SK-N-SH treated with all-trans-retinoic acid at 6 μM for 48 hours (cell line): ENCODE results near the gene TP53BP2.

Source experiments
- ATAC-seq: fragments of 200-7000 bp; cut with Tn5 transposase; 3 replicates; pipeline ENCODE4 v1.9.1; 2020; ENCODE audit warnings: mild to moderate bottlenecking, moderate library complexity
- ARNTL ChIP-seq: fragments of 450-650 bp; formaldehyde crosslinking; IDR thresholded peaks from 2 replicates; pipeline ENCODE4 v1.5.0; 2020; ENCODE audit warnings: low read depth, mild to moderate bottlenecking, moderate library complexity, borderline replicate concordance
- BACH2 ChIP-seq: fragments of 250-450 bp; sonication (Bioruptor Pico); IDR thresholded peaks from 2 replicates; pipeline ENCODE4 v1.9.0; 2021; ENCODE audit warnings: mild to moderate bottlenecking, borderline replicate concordance
- CSDC2 ChIP-seq: fragments of 250-450 bp; sonication (Bioruptor Pico); IDR thresholded peaks from 2 replicates; pipeline ENCODE4 v1.5.0; 2020; ENCODE audit warnings: mild to moderate bottlenecking, moderate library complexity
- GLIS3 ChIP-seq: fragments of 250-450 bp; sonication (Bioruptor Pico); IDR thresholded peaks from 2 replicates; pipeline ENCODE4 v1.5.0; 2020; ENCODE audit warnings: mild to moderate bottlenecking, moderate library complexity
- ISL1 ChIP-seq: fragments of 250-450 bp; sonication (Bioruptor Pico); IDR thresholded peaks from 2 replicates; pipeline ENCODE4 v2.1.2; 2022; ENCODE audit warnings: mild to moderate bottlenecking, moderate library complexity
- OSR1 ChIP-seq: fragments of 250-450 bp; sonication (Bioruptor Pico); IDR thresholded peaks from 2 replicates; pipeline ENCODE4 v1.8.0; 2022; ENCODE audit warnings: moderate library complexity, mild to moderate bottlenecking, inconsistent platforms
- PPARA ChIP-seq: fragments of 250-450 bp; sonication (Bioruptor Pico); IDR thresholded peaks from 2 replicates; pipeline ENCODE4 v1.5.0; 2020; ENCODE audit warnings: mild to moderate bottlenecking, borderline replicate concordance
- RARB ChIP-seq: fragments of 250-450 bp; sonication (Bioruptor Pico); IDR thresholded peaks from 2 replicates; pipeline ENCODE4 v1.8.0; 2021; ENCODE audit warnings: mild to moderate bottlenecking, moderate library complexity
- SNAI2 ChIP-seq: fragments of 250-450 bp; sonication (Bioruptor Pico); IDR thresholded peaks from 2 replicates; pipeline ENCODE4 v1.5.0; 2020; ENCODE audit warnings: mild to moderate bottlenecking, moderate library complexity
- TCF4 ChIP-seq: fragments of 250-450 bp; sonication (Bioruptor Pico); IDR thresholded peaks from 2 replicates; pipeline ENCODE4 v1.8.0; 2021; ENCODE audit warnings: mild to moderate bottlenecking, moderate library complexity, borderline replicate concordance
- TOX ChIP-seq: fragments of 250-450 bp; sonication (Bioruptor Pico); IDR thresholded peaks from 2 replicates; pipeline ENCODE4 v1.8.0; 2021; ENCODE audit warnings: mild to moderate bottlenecking, moderate library complexity, borderline replicate concordance
- ZC3H10 ChIP-seq: fragments of 250-450 bp; sonication (Bioruptor Pico); IDR thresholded peaks from 2 replicates; pipeline ENCODE4 v1.5.1; 2021; ENCODE audit warnings: mild to moderate bottlenecking, moderate library complexity
- ZFP3 ChIP-seq: fragments of 250-450 bp; sonication (Bioruptor Pico); IDR thresholded peaks from 2 replicates; pipeline ENCODE4 v1.5.0; 2020; ENCODE audit warnings: mild to moderate bottlenecking, moderate library complexity
- ZFP30 ChIP-seq: fragments of 450-650 bp; formaldehyde crosslinking; IDR thresholded peaks from 2 replicates; pipeline ENCODE4 v1.5.0; 2022; ENCODE audit warnings: mild to moderate bottlenecking, moderate library complexity
- ZNF565 ChIP-seq: fragments of 450-650 bp; formaldehyde crosslinking; conservative IDR thresholded peaks from 2 replicates; pipeline ENCODE4 v1.5.0; 2020; ENCODE audit warnings: low read depth, mild to moderate bottlenecking, moderate library complexity
- ZNF8 ChIP-seq: fragments of 450-650 bp; formaldehyde crosslinking; IDR thresholded peaks from 2 replicates; pipeline ENCODE4 v1.5.0; 2020; ENCODE audit warnings: mild to moderate bottlenecking, moderate library complexity
- TF ChIP-seq, protein P1 (sequence below): fragments of 250-450 bp; sonication (Bioruptor Pico); IDR thresholded peaks from 2 replicates; pipeline ENCODE4 v1.5.1; 2021; ENCODE audit warnings: mild to moderate bottlenecking, moderate library complexity
- TF ChIP-seq, protein P2 (sequence below): fragments of 250-450 bp; sonication (Bioruptor Pico); IDR thresholded peaks from 2 replicates; pipeline ENCODE4 v1.5.1; 2020; ENCODE audit warnings: low read depth, mild to moderate bottlenecking, moderate library complexity
- TF ChIP-seq, protein P3 (sequence below): fragments of 250-450 bp; sonication (Bioruptor Pico); IDR thresholded peaks from 2 replicates; pipeline ENCODE4 v1.8.0; 2021; ENCODE audit warnings: low read depth, mild to moderate bottlenecking, moderate library complexity, borderline replicate concordance
- TF ChIP-seq, protein P4 (sequence below): fragments of 250-450 bp; sonication (Bioruptor Pico); IDR thresholded peaks from 2 replicates; pipeline ENCODE4 v1.8.0; 2020; ENCODE audit warnings: mild to moderate bottlenecking, moderate library complexity, borderline replicate concordance
- TF ChIP-seq, protein P5 (sequence below): fragments of 250-450 bp; sonication (Bioruptor Pico); IDR thresholded peaks from 2 replicates; pipeline ENCODE4 v1.5.0; 2020; ENCODE audit warnings: mild to moderate bottlenecking, moderate library complexity

TP53BP2 gene

DNA sequence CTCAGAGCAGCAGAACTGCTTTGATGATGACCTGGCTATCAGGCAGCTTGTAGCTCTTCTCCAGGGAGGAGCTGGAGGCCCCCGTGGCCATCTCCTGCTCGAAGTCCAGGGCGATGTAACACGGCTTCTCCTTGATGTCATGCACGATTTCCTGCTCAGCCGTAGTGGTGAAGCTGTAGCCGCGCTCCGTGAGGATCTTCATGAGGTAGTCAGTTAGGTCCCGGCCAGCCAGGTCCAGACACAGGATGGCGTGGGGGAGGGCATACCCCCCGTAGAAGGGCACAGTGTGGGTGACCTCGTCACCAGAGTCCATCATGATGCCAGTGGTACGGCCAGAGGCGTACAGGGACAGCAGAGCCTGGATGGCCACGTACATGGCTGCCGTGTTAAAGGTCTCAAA, 18.3 kb upstream of the TP53BP2 start:
- no peak for ATAC-seq
- TF ChIP-seq OSR1 (CRISPR knock-in tag) = no peak
- TF ChIP-seq, protein P1, sequence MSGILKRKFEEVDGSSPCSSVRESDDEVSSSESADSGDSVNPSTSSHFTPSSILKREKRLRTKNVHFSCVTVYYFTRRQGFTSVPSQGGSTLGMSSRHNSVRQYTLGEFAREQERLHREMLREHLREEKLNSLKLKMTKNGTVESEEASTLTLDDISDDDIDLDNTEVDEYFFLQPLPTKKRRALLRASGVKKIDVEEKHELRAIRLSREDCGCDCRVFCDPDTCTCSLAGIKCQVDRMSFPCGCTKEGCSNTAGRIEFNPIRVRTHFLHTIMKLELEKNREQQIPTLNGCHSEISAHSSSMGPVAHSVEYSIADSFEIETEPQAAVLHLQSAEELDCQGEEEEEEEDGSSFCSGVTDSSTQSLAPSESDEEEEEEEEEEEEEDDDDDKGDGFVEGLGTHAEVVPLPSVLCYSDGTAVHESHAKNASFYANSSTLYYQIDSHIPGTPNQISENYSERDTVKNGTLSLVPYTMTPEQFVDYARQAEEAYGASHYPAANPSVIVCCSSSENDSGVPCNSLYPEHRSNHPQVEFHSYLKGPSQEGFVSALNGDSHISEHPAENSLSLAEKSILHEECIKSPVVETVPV = no peak
- no peak for TF ChIP-seq ZFP30 (CRISPR knock-in tag)
- TF ChIP-seq, protein P2, sequence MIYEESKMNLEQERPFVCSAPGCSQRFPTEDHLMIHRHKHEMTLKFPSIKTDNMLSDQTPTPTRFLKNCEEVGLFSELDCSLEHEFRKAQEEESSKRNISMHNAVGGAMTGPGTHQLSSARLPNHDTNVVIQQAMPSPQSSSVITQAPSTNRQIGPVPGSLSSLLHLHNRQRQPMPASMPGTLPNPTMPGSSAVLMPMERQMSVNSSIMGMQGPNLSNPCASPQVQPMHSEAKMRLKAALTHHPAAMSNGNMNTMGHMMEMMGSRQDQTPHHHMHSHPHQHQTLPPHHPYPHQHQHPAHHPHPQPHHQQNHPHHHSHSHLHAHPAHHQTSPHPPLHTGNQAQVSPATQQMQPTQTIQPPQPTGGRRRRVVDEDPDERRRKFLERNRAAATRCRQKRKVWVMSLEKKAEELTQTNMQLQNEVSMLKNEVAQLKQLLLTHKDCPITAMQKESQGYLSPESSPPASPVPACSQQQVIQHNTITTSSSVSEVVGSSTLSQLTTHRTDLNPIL (CRISPR knock-in tag) = no peak
- no peak for TF ChIP-seq SNAI2 (CRISPR knock-in tag)
- TF ChIP-seq ZNF8 (CRISPR knock-in tag) = no peak
- TF ChIP-seq, protein P3, sequence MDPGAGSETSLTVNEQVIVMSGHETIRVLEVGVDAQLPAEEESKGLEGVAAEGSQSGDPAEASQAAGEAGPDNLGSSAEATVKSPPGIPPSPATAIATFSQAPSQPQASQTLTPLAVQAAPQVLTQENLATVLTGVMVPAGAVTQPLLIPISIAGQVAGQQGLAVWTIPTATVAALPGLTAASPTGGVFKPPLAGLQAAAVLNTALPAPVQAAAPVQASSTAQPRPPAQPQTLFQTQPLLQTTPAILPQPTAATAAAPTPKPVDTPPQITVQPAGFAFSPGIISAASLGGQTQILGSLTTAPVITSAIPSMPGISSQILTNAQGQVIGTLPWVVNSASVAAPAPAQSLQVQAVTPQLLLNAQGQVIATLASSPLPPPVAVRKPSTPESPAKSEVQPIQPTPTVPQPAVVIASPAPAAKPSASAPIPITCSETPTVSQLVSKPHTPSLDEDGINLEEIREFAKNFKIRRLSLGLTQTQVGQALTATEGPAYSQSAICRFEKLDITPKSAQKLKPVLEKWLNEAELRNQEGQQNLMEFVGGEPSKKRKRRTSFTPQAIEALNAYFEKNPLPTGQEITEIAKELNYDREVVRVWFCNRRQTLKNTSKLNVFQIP = no peak
- no peak for TF ChIP-seq PPARA (CRISPR knock-in tag)
- TF ChIP-seq, protein P4, sequence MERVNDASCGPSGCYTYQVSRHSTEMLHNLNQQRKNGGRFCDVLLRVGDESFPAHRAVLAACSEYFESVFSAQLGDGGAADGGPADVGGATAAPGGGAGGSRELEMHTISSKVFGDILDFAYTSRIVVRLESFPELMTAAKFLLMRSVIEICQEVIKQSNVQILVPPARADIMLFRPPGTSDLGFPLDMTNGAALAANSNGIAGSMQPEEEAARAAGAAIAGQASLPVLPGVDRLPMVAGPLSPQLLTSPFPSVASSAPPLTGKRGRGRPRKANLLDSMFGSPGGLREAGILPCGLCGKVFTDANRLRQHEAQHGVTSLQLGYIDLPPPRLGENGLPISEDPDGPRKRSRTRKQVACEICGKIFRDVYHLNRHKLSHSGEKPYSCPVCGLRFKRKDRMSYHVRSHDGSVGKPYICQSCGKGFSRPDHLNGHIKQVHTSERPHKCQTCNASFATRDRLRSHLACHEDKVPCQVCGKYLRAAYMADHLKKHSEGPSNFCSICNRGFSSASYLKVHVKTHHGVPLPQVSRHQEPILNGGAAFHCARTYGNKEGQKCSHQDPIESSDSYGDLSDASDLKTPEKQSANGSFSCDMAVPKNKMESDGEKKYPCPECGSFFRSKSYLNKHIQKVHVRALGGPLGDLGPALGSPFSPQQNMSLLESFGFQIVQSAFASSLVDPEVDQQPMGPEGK = no peak
- no peak for TF ChIP-seq CSDC2
- no peak for TF ChIP-seq ZFP3 (CRISPR knock-in tag)
- TF ChIP-seq ARNTL (CRISPR knock-in tag) = no peak
- TF ChIP-seq, protein P5, sequence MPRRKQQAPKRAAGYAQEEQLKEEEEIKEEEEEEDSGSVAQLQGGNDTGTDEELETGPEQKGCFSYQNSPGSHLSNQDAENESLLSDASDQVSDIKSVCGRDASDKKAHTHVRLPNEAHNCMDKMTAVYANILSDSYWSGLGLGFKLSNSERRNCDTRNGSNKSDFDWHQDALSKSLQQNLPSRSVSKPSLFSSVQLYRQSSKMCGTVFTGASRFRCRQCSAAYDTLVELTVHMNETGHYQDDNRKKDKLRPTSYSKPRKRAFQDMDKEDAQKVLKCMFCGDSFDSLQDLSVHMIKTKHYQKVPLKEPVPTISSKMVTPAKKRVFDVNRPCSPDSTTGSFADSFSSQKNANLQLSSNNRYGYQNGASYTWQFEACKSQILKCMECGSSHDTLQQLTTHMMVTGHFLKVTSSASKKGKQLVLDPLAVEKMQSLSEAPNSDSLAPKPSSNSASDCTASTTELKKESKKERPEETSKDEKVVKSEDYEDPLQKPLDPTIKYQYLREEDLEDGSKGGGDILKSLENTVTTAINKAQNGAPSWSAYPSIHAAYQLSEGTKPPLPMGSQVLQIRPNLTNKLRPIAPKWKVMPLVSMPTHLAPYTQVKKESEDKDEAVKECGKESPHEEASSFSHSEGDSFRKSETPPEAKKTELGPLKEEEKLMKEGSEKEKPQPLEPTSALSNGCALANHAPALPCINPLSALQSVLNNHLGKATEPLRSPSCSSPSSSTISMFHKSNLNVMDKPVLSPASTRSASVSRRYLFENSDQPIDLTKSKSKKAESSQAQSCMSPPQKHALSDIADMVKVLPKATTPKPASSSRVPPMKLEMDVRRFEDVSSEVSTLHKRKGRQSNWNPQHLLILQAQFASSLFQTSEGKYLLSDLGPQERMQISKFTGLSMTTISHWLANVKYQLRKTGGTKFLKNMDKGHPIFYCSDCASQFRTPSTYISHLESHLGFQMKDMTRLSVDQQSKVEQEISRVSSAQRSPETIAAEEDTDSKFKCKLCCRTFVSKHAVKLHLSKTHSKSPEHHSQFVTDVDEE (CRISPR knock-in tag) = no peak
- no peak for TF ChIP-seq BACH2
- no peak for TF ChIP-seq ZNF565 (CRISPR knock-in tag)
- no peak for TF ChIP-seq TOX (CRISPR knock-in tag)

DNA sequence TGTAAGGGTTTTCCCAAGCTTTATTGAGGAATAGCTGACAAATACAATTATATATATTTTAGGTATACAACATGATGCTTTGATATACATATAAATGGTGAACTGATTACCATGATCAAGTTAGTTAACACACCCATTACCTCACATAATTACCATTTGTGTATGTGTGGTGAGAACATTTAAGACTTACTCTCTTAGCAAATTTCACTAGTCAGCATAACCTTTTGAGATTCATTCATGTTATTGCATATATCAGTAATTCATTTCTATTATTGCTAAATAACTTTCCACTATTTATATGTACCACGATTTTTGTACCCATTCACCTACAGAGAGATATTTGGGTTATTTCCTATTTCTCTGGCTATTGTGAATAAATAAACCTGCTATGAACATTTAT, 16.2 kb upstream of the TP53BP2 start:
- no peak for ATAC-seq
- TF ChIP-seq ARNTL (CRISPR knock-in tag) (no peak), ZFP30 (CRISPR knock-in tag) (no peak), ZC3H10 (CRISPR knock-in tag) (no peak), ZNF565 (CRISPR knock-in tag) (no peak), SNAI2 (CRISPR knock-in tag) (no peak), TCF4 (no peak), ISL1 (no peak), GLIS3 (CRISPR knock-in tag) (no peak), ZNF8 (CRISPR knock-in tag) (no peak), BACH2 (no peak), TOX (CRISPR knock-in tag) (no peak), RARB (no peak), OSR1 (CRISPR knock-in tag) (no peak)
- TF ChIP-seq, protein P3 = no peak
- TF ChIP-seq, protein P2 (CRISPR knock-in tag) = no peak
- TF ChIP-seq, protein P4 = no peak
